Measurements from ENCODE around the gene BTN2A1. TPM values are rescaled to one million over a fixed set of nuclear protein-coding genes. Genes with fewer than 3 reads are reported as not detected.

The BTN2A1 gene
- total and polyA plus RNA-seq, 2 of the 13 experiments (the other 11 are each of a cell fraction or from before 2014, with no cell fraction given), result 16.4 to 30.4 TPM

DNA sequence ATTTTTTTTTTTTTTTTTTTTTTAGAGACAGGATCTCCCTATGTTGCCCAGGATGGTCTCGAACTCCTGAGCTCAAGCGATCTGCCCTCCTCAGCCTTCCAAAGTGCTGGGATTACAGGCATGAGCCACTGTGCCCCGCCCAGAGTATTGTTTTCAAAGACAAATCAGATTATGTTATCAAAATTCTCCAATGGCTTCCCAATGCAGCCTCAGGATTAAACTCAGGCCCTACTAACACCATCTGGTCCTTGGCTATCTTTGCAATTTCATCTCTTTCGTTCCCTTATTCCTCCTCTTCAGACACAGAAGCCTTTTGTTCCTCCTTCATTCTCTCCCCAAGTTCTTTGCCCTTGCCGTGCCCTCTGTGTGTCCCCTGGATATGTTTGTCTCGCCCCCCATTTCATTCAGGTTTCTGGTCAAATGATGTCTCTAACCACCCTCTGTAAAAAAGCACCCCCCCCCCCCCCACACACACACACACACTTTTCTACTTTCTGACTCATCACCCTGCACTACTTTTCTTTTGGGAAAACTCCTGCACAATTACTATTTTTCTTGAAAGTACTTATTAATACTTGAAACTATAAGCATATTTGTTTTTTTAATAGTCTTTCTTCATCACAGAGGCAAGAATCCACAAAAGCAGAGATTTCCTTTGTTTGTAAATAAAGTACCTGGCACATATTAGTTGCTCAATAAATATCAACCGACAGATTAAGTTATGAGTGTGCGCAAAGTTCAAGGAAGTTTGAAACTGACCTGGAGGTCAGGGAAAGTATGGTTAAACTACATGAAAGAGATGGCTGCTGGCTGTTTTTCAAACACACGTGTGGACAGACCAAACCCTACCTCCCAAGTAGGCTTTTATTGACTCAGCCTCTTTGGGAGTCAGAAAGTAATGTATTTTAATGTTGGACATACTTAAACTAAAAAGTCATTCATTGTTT lies 59.0 kb downstream of the BTN2A1 start (continued):
- TF ChIP-seq ZSCAN20 (CRISPR knock-in tag; IDR thresholded peaks at IDR 0.05; ENCODE audit: borderline replicate concordance) (no peak), SAFB2 (CRISPR knock-in tag; IDR thresholded peaks at IDR 0.05; ENCODE audit: borderline replicate concordance, low read depth) (no peak), ZNF460 (CRISPR knock-in tag; IDR thresholded peaks at IDR 0.05; ENCODE audit: borderline replicate concordance) (no peak), PCBP1 (IDR thresholded peaks at IDR 0.05; ENCODE audit: borderline replicate concordance, low read depth, low read length) (no peak), RBAK (CRISPR knock-in tag; IDR thresholded peaks at IDR 0.05) (no peak), NFIC (IDR thresholded peaks at IDR 0.05; ENCODE audit: low read length) (peak; percentile 61; the same call in 1 of the 2 replicates), RELA (CRISPR knock-in tag; IDR thresholded peaks at IDR 0.05) (no peak), CHD2 (IDR thresholded peaks at IDR 0.05; ENCODE audit: low read depth, low read length) (no peak), SP2 (CRISPR knock-in tag; IDR thresholded peaks at IDR 0.05) (no peak), ZFP36L1 (CRISPR knock-in tag; IDR thresholded peaks at IDR 0.05) (no peak), SSRP1 (CRISPR knock-in tag; IDR thresholded peaks at IDR 0.05) (no peak), PHF8 (CRISPR knock-in tag; IDR thresholded peaks at IDR 0.05) (no peak), ZNF850 (CRISPR knock-in tag; conservative IDR thresholded peaks at IDR 0.05) (no peak), TSC22D2 (CRISPR knock-in tag; IDR thresholded peaks at IDR 0.05; ENCODE audit: borderline replicate concordance) (no peak), SRSF9 (IDR thresholded peaks at IDR 0.05; ENCODE audit: borderline replicate concordance, insufficient read depth, low read depth, low read length, poor library complexity, severe bottlenecking) (no peak), ZNF883 (CRISPR knock-in tag; IDR thresholded peaks at IDR 0.05; ENCODE audit: not compliant biosample characterization) (no peak), ZNF256 (CRISPR knock-in tag; conservative IDR thresholded peaks at IDR 0.05) (no peak), CEBPG (CRISPR knock-in tag; IDR thresholded peaks at IDR 0.05) (peak; percentile 74), ZNF766 (CRISPR knock-in tag; IDR thresholded peaks at IDR 0.05; ENCODE audit: borderline replicate concordance) (no peak), ZFP41 (CRISPR knock-in tag; IDR thresholded peaks at IDR 0.05; ENCODE audit: borderline replicate concordance) (no peak), ZMYM4 (CRISPR knock-in tag; IDR thresholded peaks at IDR 0.05) (peak; percentile 59; the same call in 1 of the 2 replicates), RXRB (CRISPR knock-in tag; IDR thresholded peaks at IDR 0.05; ENCODE audit: borderline replicate concordance) (peak; percentile 84), MLLT10 (CRISPR knock-in tag; IDR thresholded peaks at IDR 0.05) (no peak)
- TF ChIP-seq, protein P1, sequence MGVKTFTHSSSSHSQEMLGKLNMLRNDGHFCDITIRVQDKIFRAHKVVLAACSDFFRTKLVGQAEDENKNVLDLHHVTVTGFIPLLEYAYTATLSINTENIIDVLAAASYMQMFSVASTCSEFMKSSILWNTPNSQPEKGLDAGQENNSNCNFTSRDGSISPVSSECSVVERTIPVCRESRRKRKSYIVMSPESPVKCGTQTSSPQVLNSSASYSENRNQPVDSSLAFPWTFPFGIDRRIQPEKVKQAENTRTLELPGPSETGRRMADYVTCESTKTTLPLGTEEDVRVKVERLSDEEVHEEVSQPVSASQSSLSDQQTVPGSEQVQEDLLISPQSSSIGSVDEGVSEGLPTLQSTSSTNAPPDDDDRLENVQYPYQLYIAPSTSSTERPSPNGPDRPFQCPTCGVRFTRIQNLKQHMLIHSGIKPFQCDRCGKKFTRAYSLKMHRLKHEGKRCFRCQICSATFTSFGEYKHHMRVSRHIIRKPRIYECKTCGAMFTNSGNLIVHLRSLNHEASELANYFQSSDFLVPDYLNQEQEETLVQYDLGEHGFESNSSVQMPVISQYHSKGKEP (CRISPR knock-in tag; IDR thresholded peaks at IDR 0.05), result no peak
- TF ChIP-seq, protein P2, sequence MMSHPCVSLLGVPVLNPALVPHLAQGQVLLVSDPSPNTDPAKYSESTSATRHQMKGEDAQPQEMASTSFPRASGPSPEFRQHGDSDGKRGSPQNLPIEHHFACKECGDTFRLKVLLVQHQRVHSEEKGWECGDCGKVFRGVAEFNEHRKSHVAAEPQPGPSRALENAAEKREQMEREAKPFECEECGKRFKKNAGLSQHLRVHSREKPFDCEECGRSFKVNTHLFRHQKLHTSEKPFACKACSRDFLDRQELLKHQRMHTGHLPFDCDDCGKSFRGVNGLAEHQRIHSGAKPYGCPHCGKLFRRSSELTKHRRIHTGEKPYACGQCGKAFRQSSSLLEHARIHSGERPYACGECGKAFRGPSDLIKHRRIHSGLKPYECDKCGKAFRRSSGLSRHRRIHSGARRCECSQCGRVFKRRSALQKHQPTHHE (CRISPR knock-in tag; IDR thresholded peaks at IDR 0.05; ENCODE audit: borderline replicate concordance), result no peak
- TF ChIP-seq, protein P3, sequence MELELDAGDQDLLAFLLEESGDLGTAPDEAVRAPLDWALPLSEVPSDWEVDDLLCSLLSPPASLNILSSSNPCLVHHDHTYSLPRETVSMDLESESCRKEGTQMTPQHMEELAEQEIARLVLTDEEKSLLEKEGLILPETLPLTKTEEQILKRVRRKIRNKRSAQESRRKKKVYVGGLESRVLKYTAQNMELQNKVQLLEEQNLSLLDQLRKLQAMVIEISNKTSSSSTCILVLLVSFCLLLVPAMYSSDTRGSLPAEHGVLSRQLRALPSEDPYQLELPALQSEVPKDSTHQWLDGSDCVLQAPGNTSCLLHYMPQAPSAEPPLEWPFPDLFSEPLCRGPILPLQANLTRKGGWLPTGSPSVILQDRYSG (CRISPR knock-in tag; IDR thresholded peaks at IDR 0.05), result no peak
